MCF 10A (cell line): ENCODE results near the gene THSD7B. TPM values are rescaled to one million over a fixed set of nuclear protein-coding genes. Genes with fewer than 3 reads are reported as not detected.

Source experiments
- BruUV-seq: library from RNA; stranded (reverse); fragments of 400-500 nt; replicated peaks from 2 replicates; lab custom pipeline; 2021; lab: Mats Ljungman, UMichigan
- CTCF ChIA-PET: fragments of 300-600 bp; sonication (Branson Sonifier 250); formaldehyde crosslinking; extraction: SDS; loops from one replicate; lab custom pipeline; 2021; ENCODE audit warnings: antibody characterized with exemption, inconsistent platforms; lab: Yijun Ruan, JAX
- POLR2A ChIA-PET: fragments of 300-600, 350-650 bp; sonication (Branson Sonifier 250); formaldehyde crosslinking; extraction: SDS; loops from one replicate; lab custom pipeline; 2020; ENCODE audit warnings: antibody characterized with exemption, inconsistent platforms; lab: Yijun Ruan, JAX
- DNase-seq: peaks from one replicate; pipeline ENCODE4 v3.0.0-alpha.2; 2018; ENCODE audit not compliant: unreplicated experiment
- H3K27ac Mint-ChIP-seq: one replicate; pipeline ENCODE4 v1.8.0; 2022; ENCODE audit warnings: mild to moderate bottlenecking, low read depth, mixed read lengths; ENCODE audit not compliant: unreplicated experiment
- H3K27me3 Mint-ChIP-seq: one replicate; pipeline ENCODE4 v1.8.0; 2022; ENCODE audit warnings: mixed read lengths; ENCODE audit not compliant: insufficient read depth, unreplicated experiment
- H3K36me3 Mint-ChIP-seq: one replicate; pipeline ENCODE4 v1.8.0; 2022; ENCODE audit warnings: mild to moderate bottlenecking, moderate library complexity, mixed read lengths; ENCODE audit not compliant: insufficient read depth, unreplicated experiment
- H3K4me1 Mint-ChIP-seq: one replicate; pipeline ENCODE4 v1.8.0; 2022; ENCODE audit warnings: mixed read lengths; ENCODE audit not compliant: insufficient read depth, unreplicated experiment
- H3K4me3 Mint-ChIP-seq: one replicate; pipeline ENCODE4 v1.8.0; 2022; ENCODE audit warnings: mild to moderate bottlenecking, moderate library complexity, mixed read lengths; ENCODE audit not compliant: unreplicated experiment
- H3K9me3 Mint-ChIP-seq: one replicate; pipeline ENCODE4 v1.8.0; 2022; ENCODE audit warnings: mixed read lengths; ENCODE audit not compliant: unreplicated experiment
- CTCF ChIP-seq: fragments of 200-600 bp; IDR thresholded peaks from one replicate; pipeline ENCODE4 v1.8.0; 2022; ENCODE audit warnings: antibody characterized with exemption, mild to moderate bottlenecking; ENCODE audit not compliant: unreplicated experiment
- intact Hi-C: fragments of 100-400 bp; cut with micrococcal nuclease; formaldehyde crosslinking; loops from 2 replicates; pipeline ENCODE4 v1.14.1; 2022
- total RNA-seq: library from RNA; stranded (reverse); gene quantifications from 2 replicates; pipeline ENCODE4 v1.2.3, GENCODE V29; 2022

THSD7B gene
- total RNA-seq, 1 experiment from 2014 or later, result not detected

- intact Hi-C loops, result no loop called here
- Mint-ChIP-seq H3K36me3 (no peaks in the 10 kb centered on the region), H3K27ac (no peak overlapping the region), H3K4me1 (no peaks in the 10 kb centered on the region), H3K9me3 (no peaks in the 10 kb centered on the region), H3K27me3 (no peaks in the 10 kb centered on the region), H3K4me3 (no peak overlapping the region)
- ChIA-PET POLR2A (no interaction called here), CTCF (interaction anchor here (0.6 to 1.1 kb wide), 2 partner anchors 8 to 114 kb away, joined by 3 to 7 read pairs; no protein-coding TSS in a partner anchor)
- DNase-seq, result no peak
- no TSS peak for BruUV-seq
- TF ChIP-seq CTCF, result no peak
These were observed 282.0 kb downstream of the THSD7B start for GRCh38 chr2:137047369-137047768.

- BruUV-seq, result no TSS peak
These were observed 283.1 kb downstream of the THSD7B start for GRCh38 chr2:137048455-137048854.

GRCh38 chr2:137049518-137049917, 284.2 kb downstream of the THSD7B start:
- DNase-seq, result no peak
- no TSS peak for BruUV-seq
- Mint-ChIP-seq H3K27ac (no peak overlapping the region), H3K4me3 (no peak overlapping the region), H3K4me1 (no peaks in the 10 kb centered on the region), H3K9me3 (no peaks in the 10 kb centered on the region), H3K36me3 (no peaks in the 10 kb centered on the region), H3K27me3 (no peaks in the 10 kb centered on the region)
- POLR2A ChIA-PET, result no interaction called here
- CTCF ChIA-PET, result interaction anchor here (0.7 to 1.3 kb wide), 3 partner anchors 9 to 115 kb away, joined by 3 to 4 read pairs (median 3); no protein-coding TSS in a partner anchor
- intact Hi-C loops, result no loop called here
- TF ChIP-seq CTCF, result no peak

More at GRCh38 chr2:137048455-137048854, 283.1 kb downstream of the THSD7B start:
- H3K36me3 Mint-ChIP-seq, result no peaks in the 10 kb centered on the region
- H3K27ac Mint-ChIP-seq, result no peak overlapping the region
- no peaks in the 10 kb centered on the region for H3K9me3 Mint-ChIP-seq
- no peak for TF ChIP-seq CTCF
- ChIA-PET CTCF (interaction anchor here (1.0 to 1.3 kb wide), 2 partner anchors 10 to 114 kb away, joined by 3 to 4 read pairs; no protein-coding TSS in a partner anchor), POLR2A (no interaction called here)
- no peaks in the 10 kb centered on the region for H3K27me3 Mint-ChIP-seq
- H3K4me1 Mint-ChIP-seq, result no peaks in the 10 kb centered on the region
- intact Hi-C loops, result no loop called here
- DNase-seq, result no peak
- H3K4me3 Mint-ChIP-seq, result no peak overlapping the region

GRCh38 chr2:137050949-137051348, 285.6 kb downstream of the THSD7B start:
- peak; percentile 20 for TF ChIP-seq CTCF
- BruUV-seq, result no TSS peak

More at GRCh38 chr2:137050949-137051348, 285.6 kb downstream of the THSD7B start:
- Mint-ChIP-seq H3K4me3 (no peak overlapping the region), H3K27me3 (no peaks in the 10 kb centered on the region), H3K36me3 (no peaks in the 10 kb centered on the region), H3K27ac (no peak overlapping the region), H3K9me3 (no peaks in the 10 kb centered on the region), H3K4me1 (no peaks in the 10 kb centered on the region)
- ChIA-PET POLR2A (no interaction called here), CTCF (interaction anchor here (0.5 to 1.9 kb wide), 6 partner anchors 11 to 628 kb away, joined by 3 to 10 read pairs (median 5); no protein-coding TSS in a partner anchor)
- DNase-seq, result peak; percentile 43
- intact Hi-C loops, result loop anchor here (2.0 kb wide), 1 partner anchor 628 kb away; no protein-coding TSS in a partner anchor
